ENCODE measurements around the gene CNGA4.
"Not testable (repeated sequence)": the region's sequence is repeated elsewhere in the genome, so short reads cannot be mapped to it uniquely, and the experiment has no call there.

Gene CNGA4

DNA sequence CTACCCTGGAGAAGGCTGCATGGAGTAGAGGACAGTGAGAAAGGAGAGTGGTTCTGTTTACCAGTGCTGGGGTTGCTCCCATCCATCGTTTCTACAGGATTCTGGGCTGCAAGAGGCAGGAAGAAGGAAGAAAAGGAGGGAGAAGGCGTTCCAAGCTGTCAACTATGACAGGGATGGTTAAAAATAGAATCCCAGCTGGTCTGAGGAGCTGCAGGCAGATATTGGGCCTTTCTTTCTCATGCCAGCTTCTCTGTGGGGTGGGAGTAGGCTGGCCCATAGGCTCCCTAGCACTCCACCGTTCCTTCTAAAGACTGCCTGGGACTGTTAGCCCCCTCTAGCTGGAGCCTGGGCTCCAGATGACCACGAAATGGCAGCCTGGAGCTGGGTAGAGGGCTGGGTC is 34.3 kb downstream of the CNGA4 start:
- peaks cover 0 to 4% of the 10 kb centered on the region in 2 experiments for H3K4me1 ChIP-seq (ENCODE audit: control insufficient read depth in 1 of 2, insufficient read depth in 1 of 2, low read depth in 1 of 2, low read length in 1 of 2)
- no peaks in the 10 kb centered on the region for H3K36me3 ChIP-seq

DNA sequence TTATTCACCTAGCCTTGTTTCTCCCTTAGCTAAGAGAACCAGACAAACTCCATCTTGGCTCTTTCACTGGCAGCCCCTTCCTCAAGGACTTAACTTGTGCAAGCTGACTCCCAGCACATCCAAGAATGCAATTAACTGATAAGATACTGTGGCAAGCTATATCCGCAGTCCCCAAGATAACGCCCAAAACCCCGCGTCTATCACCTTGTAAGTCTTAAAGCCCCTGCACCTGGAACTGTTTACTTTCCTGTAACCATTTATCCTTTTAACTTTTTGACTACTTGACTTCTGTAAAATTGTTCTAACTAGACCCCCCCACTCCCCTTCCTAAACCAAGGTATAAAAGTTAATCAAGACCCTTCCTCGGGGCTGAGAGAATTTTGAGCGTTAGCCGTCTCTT is 41.9 kb downstream of the CNGA4 start:
- not testable (repeated sequence) for H3K4me3 ChIP-seq (ENCODE audit: low read depth in 1 of 2, low read length in 1 of 2)

More for the DNA sequence above, 34.3 kb downstream of the CNGA4 start:
- Histone ChIP-seq H3K4me3 (ENCODE audit: low read depth in 1 of 2, low read length in 1 of 2) (no peak overlapping the region), H3K9me3 (no peaks in the 10 kb centered on the region), H3K27ac (no peak overlapping the region), H3K27me3 (peaks cover 35% of the 10 kb centered on the region)
- TF ChIP-seq, protein P1, sequence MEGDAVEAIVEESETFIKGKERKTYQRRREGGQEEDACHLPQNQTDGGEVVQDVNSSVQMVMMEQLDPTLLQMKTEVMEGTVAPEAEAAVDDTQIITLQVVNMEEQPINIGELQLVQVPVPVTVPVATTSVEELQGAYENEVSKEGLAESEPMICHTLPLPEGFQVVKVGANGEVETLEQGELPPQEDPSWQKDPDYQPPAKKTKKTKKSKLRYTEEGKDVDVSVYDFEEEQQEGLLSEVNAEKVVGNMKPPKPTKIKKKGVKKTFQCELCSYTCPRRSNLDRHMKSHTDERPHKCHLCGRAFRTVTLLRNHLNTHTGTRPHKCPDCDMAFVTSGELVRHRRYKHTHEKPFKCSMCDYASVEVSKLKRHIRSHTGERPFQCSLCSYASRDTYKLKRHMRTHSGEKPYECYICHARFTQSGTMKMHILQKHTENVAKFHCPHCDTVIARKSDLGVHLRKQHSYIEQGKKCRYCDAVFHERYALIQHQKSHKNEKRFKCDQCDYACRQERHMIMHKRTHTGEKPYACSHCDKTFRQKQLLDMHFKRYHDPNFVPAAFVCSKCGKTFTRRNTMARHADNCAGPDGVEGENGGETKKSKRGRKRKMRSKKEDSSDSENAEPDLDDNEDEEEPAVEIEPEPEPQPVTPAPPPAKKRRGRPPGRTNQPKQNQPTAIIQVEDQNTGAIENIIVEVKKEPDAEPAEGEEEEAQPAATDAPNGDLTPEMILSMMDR (IDR thresholded peaks at IDR 0.05) = no peak

DNA sequence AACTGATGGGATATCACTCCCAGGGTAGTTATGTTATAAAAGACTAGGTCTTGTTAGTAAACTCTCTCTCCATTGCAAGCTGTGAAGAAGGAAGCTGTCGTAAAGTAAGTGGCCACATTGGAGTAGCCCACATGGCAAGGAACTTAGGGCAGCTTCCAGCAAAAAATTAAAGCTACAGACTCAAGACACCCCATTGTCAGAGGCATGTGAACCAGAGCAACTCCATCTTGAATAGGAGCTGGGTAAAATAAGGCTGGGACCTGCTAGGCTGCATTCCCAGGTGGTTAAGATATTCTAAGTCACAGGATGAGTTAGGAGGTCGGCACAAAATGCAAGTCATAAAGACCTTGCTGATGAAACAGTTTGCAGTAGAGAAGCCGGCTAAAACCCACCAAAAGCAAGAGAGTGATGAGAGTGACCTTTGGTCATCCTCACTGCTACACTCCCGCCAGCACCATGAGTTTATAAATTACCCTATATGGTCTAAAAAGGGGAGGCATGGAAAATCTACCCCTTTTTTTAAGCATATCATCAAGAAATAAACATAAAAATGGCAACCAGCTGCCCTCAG is 44.6 kb downstream of the CNGA4 start:
- Histone ChIP-seq H3K27ac (no peak overlapping the region), H3K4me1 (ENCODE audit: control insufficient read depth in 1 of 2, insufficient read depth in 1 of 2, low read depth in 1 of 2, low read length in 1 of 2) (no peaks in the 10 kb centered on the region), H3K4me3 (ENCODE audit: low read depth in 1 of 2, low read length in 1 of 2) (no peak overlapping the region)

More for the DNA sequence above, 41.9 kb downstream of the CNGA4 start:
- not testable (repeated sequence) for H3K4me1 ChIP-seq (ENCODE audit: control insufficient read depth in 1 of 2, insufficient read depth in 1 of 2, low read depth in 1 of 2, low read length in 1 of 2); H3K36me3 ChIP-seq; H3K27ac ChIP-seq; H3K9me3 ChIP-seq
- peaks cover 78% of the 10 kb centered on the region for H3K27me3 ChIP-seq

DNA sequence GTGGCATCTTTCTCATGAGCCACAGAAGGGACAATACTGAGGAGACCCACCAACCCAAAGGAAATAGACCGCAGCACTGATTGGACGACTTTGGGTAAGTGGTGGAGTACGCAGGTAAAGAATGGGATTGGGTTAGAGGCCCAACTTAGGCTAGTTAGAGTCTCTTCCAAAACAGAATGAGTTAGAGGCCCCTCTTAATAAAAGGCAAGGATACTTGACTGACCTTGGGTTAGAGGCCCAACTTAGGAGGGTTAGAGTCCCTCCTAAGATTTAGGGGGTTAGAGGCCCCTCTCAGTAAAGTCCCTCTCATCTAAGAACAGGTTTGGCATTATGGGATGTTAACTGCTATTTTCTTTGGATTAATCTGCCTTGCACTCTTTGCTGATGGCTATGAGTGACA is 45.4 kb downstream of the CNGA4 start:
- TF ChIP-seq, protein P1 (IDR thresholded peaks at IDR 0.05) = no peak
- H3K4me3 ChIP-seq (ENCODE audit: low read depth in 1 of 2, low read length in 1 of 2) = no peak overlapping the region
- H3K9me3 ChIP-seq = no peaks in the 10 kb centered on the region
- peaks cover 83% of the 10 kb centered on the region for H3K27me3 ChIP-seq
- H3K27ac ChIP-seq = no peak overlapping the region
- no peaks in the 10 kb centered on the region for H3K4me1 ChIP-seq (ENCODE audit: control insufficient read depth in 1 of 2, insufficient read depth in 1 of 2, low read depth in 1 of 2, low read length in 1 of 2)
- no peaks in the 10 kb centered on the region for H3K36me3 ChIP-seq

More for the DNA sequence above, 44.6 kb downstream of the CNGA4 start:
- Histone ChIP-seq H3K27me3 (peaks cover 81% of the 10 kb centered on the region), H3K36me3 (no peaks in the 10 kb centered on the region), H3K9me3 (no peaks in the 10 kb centered on the region)
- TF ChIP-seq, protein P1 (IDR thresholded peaks at IDR 0.05) = no peak

DNA sequence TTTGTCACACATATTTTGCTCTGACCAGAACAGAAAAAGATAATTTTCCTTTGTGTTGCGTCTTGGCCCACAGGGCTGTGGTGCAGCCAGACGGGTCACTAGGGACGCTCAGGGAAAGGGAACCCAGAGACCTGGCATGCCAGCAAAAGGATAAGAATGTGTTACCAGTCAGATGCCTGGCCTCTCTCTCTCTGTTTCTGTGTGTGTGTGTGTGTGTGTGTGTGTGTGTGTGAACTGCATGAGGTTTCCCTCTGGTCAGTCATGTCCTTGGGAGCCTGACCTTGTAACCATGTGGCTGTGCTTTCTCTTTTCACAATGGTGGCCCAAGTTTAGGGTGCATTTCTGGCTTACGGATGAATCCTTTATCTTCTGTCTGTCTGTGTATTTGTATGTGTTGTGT is 46.1 kb downstream of the CNGA4 start:
- Histone ChIP-seq H3K27ac (no peak overlapping the region), H3K27me3 (peaks cover 90% of the 10 kb centered on the region), H3K36me3 (no peaks in the 10 kb centered on the region), H3K9me3 (no peaks in the 10 kb centered on the region), H3K4me3 (ENCODE audit: low read depth in 1 of 2, low read length in 1 of 2) (no peak overlapping the region), H3K4me1 (ENCODE audit: control insufficient read depth in 1 of 2, insufficient read depth in 1 of 2, low read depth in 1 of 2, low read length in 1 of 2) (no peaks in the 10 kb centered on the region)
- TF ChIP-seq, protein P1 (IDR thresholded peaks at IDR 0.05) = no peak

All from neutrophil (primary cell).